Dedifferentiated amniotic fluid mesenchymal stem cell (primary cell): Measurements from ENCODE around the gene ORC4.
A peak's percentile ranks its signal among the peaks of the same experiment; 100 is the strongest.

Experiments used
- DNase-seq: peaks from one replicate; pipeline ENCODE4 v3.0.0-alpha.2; 2016; ENCODE audit errors: extremely low spot score

The ORC4 gene

DNA sequence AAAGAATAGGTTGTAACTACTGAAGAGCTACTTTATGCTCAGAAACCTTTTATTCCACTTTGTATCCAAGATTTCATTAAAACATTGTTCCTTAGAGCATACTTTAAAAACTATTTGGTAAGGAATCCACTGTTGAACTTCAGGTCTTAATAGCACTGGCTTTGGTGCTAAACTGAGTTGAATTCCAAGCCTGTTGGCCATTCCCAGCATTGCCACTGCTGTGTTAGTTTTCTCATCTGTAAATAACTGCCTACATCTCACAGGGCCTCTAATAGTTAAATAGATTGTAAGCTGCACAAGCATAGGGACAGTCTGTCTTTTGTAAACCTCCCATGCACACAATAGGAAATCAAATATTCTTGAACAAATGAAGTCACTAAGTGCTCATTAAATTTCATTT, 86.6 kb downstream of the ORC4 start:
- no peak for DNase-seq

DNA sequence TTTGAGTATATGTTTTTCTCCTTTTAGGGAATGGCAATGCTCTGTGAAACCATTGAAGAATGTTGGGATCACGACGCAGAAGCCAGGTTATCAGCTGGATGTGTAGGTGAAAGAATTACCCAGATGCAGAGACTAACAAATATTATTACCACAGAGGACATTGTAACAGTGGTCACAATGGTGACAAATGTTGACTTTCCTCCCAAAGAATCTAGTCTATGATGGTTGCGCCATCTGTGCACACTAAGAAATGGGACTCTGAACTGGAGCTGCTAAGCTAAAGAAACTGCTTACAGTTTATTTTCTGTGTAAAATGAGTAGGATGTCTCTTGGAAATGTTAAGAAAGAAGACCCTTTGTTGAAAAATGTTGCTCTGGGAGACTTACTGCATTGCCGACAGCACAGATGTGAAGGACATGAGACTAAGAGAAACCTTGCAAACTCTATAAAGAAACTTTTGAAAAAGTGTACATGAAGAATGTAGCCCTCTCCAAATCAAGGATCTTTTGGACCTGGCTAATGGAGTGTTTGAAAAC, 93.4 kb downstream of the ORC4 start:
- DNase-seq: no peak

DNA sequence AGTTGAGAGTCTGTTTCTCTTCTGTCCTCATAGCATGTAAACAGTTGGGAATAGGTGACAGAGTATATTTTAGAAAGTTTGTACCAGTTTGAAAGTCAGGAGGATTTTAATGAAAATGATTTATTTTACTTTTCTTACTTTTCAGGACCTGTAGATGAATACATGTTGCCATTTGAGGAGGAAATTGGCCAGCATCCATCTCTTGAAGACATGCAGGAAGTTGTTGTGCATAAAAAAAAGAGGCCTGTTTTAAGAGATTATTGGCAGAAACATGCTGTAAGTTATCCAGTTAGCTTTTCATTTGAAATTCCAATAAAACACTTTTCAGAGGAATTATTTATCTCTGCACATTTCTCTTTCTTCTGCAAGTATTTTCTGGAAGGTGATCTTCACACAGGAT, 94.7 kb downstream of the ORC4 start:
- no peak for DNase-seq

DNA sequence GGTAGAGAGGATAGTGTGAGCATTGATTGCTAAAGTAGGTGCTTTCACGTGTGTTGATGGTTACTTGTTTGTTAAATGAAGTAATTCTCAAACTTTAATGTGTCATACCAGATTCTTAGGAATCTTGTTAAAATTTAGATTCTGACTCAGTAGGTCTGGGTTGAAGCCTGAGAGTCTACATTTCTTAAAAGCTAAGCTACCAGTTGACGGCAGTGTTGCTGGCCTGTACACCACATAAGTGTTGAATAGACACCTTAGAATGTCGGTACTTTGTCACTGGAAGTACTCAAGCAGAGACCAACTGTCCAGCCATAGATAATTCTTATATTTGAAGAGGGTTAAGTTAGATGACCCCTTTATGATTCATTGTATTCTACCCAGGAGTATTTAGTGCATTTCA, 95.9 kb downstream of the ORC4 start:
- no peak for DNase-seq

DNA sequence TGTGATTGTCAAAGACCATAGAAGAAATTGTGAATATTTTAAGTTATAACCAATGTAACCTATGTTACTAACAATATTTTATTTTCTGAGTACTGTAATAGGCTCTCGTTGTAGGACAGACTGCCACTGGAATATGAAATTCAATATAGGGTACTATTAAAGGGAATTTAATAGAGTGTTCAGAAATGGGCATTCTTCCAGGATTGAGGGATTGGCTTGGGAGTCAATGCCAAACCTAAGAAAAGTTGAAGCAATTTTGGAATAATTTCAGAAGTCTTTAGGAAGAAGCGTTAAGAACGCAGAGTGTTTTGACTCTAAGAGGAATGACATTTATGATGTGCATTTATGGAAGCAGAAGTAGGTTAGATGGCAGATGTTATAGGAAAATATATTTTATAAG, 96.7 kb downstream of the ORC4 start:
- no peak for DNase-seq

DNA sequence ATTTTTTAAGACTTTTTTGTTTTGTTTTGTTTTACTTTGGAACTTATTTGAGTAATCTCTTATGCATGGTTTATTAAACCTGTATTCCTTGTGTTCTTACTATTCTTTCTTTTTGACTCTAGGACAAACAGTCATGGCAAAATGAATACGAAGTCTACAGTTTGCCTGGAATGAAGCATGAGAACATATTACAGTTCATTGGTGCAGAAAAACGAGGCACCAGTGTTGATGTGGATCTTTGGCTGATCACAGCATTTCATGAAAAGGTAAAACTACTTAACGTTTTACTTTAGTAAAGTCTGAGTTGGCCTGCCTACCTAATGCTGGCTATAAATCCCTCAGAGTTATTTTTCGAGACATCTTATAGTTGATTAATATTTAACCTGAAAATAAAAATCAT, 103.4 kb downstream of the ORC4 start:
- DNase-seq: no peak

DNA sequence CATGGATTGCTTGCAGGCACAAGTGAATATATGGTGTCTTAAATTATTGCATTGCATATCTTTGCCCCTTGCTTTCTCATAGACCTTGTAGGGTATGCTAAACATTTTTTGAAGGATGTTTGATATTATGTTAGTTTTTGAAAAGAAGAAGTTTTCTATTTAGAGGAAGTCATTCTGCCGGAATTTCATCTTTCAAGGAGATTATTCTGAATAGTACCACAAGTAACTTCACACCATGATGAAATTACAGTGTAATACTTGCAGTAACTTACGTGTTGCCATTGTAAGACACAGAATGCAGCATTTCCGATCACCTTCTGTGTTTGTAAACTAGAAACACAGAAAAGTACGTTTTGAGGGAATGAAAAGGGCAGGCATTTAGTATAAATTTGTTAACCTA, 103.8 kb downstream of the ORC4 start:
- DNase-seq: peak; percentile 20

DNA sequence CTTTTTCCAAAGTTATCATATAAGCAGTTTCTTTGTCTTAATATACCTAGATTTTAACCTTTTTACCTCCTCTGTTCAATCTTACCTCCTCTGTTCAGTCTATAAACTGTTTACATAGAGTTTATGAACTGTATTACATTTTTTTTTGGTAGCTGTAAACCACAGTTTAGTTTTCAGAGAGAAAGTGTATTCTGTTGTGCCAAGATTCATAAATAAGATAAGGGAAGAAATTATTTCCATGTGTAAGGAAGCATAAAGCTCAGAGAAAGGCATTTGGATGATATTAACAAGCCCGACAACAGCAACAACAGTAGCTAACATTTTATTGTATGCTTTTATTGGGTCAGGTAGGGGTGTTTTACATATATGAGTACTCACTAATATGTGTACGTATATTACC, 104.5 kb downstream of the ORC4 start:
- DNase-seq: no peak

DNA sequence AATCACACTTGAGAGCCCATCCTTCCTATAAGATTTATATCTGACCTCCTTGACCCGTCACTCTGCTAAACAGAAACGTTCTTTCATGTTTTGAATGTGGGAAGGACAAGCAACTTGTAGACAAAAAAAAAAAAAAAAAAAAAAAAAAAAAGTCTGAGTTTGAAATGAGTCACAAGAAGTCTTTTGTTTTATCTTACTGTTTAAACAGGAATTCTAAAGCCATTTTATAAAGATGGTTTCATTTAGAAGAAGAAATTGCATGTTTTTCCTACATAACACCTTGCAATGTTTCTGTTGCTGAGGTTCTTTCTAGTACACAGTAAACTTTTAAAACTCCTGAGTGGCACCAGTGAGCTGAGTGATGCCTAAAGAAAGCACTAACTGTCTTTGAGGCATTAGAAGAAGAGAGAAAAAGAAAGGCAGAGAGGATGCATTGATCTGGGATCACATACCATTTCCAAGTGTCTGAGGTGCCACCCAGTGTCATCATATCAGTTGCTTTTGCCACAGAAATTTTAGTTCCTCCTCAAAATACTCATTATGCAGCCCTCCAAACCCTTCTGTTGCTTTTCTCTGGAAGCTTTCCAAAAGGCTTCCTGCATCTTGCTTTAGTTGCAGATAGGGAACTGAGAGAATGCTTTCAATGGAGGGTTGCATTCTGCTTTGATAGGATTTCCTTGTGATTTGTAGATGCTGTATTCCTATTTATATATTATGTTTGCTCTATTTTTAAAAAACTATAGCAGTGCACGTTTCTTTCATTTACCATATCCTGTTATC, 106.6 kb downstream of the ORC4 start:
- DNase-seq: no peak

DNA sequence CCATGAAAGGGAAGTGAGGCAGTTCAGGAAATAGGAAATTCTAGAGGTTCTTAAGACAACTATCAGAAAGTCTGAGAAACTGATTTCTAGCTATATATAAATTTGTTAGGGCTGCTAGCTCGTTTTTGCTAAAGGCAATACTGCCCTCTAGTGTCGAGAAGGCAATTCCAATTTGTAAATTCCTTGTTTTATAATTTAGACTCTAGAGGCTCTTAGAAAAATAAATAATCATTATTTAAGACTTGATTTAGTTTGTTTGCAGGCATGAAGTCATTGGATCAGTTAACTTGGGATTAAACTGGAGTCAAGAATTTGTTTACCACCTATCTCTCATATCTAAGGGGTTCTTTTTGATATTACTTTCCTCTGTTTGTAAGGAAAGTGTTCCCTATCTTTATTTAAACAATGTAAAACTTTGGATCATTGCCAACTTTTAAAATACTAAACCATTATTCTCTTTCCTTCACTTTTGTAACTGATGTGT, 109.5 kb downstream of the ORC4 start:
- DNase-seq: peak; percentile 80

DNA sequence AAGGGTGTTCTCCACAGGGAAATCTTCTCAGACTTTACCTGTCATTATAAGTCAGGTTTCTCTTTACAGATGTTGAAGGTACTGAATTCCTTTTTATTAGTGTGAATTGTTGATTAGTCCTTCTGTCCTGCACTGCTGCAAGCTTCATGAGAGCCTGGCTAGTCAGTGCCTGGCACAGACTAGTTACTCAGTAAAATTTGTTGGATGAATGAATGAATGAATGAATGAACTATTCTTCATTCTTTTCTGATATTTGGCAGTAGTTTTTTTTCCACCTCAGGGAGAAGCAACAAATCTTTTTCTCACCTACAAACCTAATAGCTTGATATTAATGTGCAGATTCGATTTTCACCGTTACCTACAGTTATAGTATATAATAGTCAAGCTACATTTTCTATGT, 111.4 kb downstream of the ORC4 start:
- no peak for DNase-seq

DNA sequence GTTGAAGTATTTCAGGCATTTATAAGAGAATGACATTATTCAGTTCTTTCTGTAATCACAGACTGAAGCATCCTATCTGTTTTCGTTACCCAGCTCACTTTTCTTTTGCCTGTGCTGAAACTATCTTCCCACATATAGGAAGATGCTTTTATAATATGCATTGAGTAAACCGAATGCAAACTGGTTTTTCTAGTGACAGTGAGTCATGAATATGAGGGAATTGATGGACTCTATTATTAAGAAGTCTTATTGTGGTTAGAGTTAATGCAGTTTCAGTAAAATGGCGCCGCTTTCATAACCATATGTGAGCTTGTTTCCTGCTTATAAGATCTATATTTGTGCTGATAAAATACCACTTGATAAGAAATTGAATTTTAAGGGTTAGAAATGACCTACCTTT, 116.5 kb downstream of the ORC4 start:
- no peak for DNase-seq

DNA sequence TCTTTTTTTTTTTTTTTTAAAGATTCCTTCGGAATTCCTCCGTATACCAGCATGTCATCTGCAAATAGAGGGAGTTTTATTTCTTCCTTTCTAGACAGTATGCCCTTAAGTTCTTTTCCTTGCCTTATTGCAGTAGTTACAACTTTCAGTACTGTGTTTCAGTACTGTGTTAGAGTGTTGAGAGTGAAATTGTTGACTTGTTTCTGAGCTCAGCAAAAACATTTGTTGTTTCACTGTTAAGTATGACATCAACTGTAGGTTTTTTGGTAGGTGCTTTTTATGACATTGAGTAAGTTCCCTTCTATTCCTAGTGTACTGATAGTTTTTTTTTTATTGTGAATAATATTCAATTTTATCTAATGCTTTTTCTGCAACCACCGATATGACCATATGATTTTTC, 131.9 kb downstream of the ORC4 start:
- DNase-seq: no peak

DNA sequence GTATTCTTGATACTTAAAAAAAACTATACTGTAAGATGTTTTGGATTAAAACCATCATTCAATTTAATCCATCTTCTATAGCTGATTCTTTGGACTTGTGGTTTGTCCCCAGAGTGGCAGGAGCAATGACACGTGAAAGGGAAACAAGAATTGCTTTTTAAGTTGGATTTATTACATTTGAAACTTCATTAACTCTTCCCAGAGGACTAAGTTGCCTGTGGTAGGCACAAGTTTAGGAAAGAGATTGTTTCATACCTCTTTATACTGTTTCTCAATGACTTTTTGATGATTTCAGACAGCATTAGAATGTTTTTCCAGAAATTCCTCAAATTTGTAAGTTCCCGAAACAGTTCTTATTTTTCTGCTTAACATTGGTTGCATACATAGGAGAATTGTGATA, 134.4 kb downstream of the ORC4 start:
- no peak for DNase-seq

DNA sequence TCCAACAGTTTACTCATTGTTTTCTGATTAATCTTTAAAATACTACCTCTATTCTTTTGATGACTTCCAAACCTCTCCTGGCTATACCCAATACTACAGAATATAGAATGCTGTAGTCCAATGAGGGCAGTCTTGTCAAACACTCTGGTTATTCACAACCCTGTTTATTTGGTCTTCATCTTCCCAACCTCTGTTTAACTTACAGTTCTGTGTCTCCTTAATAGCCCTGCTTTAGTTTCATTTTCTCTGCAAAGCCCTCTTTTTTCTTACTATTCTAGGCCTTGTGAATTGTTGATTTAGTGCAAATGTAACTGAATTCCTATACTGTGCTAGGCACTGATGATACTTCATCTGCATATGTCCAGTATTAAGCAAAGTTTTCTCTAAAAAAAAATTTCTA, 135.7 kb downstream of the ORC4 start:
- no peak for DNase-seq

DNA sequence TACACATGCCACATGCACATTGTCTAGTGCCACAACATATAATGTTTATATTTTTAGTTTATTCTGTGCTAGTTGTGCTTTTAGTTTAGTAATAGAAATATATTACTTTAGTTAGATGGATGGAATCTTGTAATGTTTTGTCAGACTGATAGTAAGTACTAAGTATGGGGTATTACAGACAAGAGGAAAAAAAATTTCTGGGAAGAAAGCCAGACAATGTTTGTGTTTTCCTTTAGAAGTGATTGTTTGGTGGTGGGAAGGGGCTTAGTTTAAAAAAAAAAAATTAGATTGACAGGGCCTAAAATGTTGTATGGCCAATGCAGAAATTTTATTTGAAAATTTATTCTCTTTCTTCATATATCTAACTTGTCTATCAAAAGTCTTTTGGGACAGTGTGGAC, 137.9 kb downstream of the ORC4 start:
- no peak for DNase-seq
